ENCODE results near the gene RHOD.

DNA sequence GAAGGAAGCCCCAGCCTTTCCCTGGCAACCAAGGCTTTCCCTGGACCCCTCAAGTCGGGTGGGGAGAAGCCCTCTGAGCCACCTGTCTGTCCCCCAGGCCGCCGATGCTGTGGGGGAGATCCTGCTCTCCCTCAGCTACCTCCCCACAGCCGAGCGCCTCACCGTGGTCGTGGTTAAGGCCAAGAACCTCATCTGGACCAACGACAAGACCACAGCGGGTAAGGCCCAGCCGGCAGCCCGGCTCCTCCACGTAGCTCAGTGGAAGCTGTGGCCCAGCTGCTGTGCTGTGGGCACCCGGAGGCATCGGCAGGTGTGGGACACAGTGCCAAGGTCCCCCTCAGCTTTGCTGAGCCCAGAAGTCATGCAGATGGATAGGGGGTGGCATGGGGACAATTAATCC is 12.2 kb upstream of the RHOD start:
- TF ChIP-seq, protein P1, sequence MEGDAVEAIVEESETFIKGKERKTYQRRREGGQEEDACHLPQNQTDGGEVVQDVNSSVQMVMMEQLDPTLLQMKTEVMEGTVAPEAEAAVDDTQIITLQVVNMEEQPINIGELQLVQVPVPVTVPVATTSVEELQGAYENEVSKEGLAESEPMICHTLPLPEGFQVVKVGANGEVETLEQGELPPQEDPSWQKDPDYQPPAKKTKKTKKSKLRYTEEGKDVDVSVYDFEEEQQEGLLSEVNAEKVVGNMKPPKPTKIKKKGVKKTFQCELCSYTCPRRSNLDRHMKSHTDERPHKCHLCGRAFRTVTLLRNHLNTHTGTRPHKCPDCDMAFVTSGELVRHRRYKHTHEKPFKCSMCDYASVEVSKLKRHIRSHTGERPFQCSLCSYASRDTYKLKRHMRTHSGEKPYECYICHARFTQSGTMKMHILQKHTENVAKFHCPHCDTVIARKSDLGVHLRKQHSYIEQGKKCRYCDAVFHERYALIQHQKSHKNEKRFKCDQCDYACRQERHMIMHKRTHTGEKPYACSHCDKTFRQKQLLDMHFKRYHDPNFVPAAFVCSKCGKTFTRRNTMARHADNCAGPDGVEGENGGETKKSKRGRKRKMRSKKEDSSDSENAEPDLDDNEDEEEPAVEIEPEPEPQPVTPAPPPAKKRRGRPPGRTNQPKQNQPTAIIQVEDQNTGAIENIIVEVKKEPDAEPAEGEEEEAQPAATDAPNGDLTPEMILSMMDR (IDR thresholded peaks at IDR 0.05): no peak
- TF ChIP-seq POLR2AphosphoS5 (IDR thresholded peaks at IDR 0.05): no peak
